WTC11 (cell line): Measurements from ENCODE around the gene RNF208. TPM values are rescaled to one million over a fixed set of nuclear protein-coding genes. Genes with fewer than 3 reads are reported as not detected.

ENCODE experiments used
- ATAC-seq: fragments of 200-7000 bp; cut with Tn5 transposase; 2 replicates; pipeline ENCODE4 v1.10.0; 2021; ENCODE audit warnings: mild to moderate bottlenecking, moderate library complexity
- CTCF ChIA-PET: fragments of 300-600 bp; sonication (Branson Sonifier 250); formaldehyde crosslinking; loops from one replicate; lab custom pipeline; 2021; ENCODE audit warnings: antibody characterized with exemption; lab: Charles Lee
- POLR2A ChIA-PET: fragments of 350-600 bp; sonication (Branson Sonifier 250); formaldehyde crosslinking; loops from one replicate; lab custom pipeline; 2021; ENCODE audit warnings: antibody characterized with exemption; lab: Charles Lee
- DNase-seq: peaks from one replicate; pipeline ENCODE4 v3.0.0; 2021; ENCODE audit warnings: low spot score
- H3K27ac Mint-ChIP-seq: 2 replicates; pipeline ENCODE4 v1.8.0; 2021; ENCODE audit warnings: mixed read lengths
- H3K27me3 Mint-ChIP-seq: 2 replicates; pipeline ENCODE4 v1.8.0; 2021; ENCODE audit warnings: low read depth, mild to moderate bottlenecking, moderate library complexity, mixed read lengths
- H3K36me3 Mint-ChIP-seq: 2 replicates; pipeline ENCODE4 v1.8.0; 2021; ENCODE audit warnings: mixed read lengths
- H3K4me1 Mint-ChIP-seq: 2 replicates; pipeline ENCODE4 v1.8.0; 2022; ENCODE audit warnings: mixed read lengths
- H3K4me3 Mint-ChIP-seq: 2 replicates; pipeline ENCODE4 v1.8.0; 2021; ENCODE audit warnings: mild to moderate bottlenecking, moderate library complexity, mixed read lengths
- H3K9me3 Mint-ChIP-seq: 2 replicates; pipeline ENCODE4 v1.8.0; 2021; ENCODE audit warnings: mixed read lengths
- ATF1 ChIP-seq: sonication (generic); formaldehyde crosslinking; IDR thresholded peaks from 2 replicates; pipeline ENCODE4 v1.8.1; 2023; ENCODE audit warnings: mild to moderate bottlenecking, moderate library complexity, missing genetic modification reagents
- ESRRA ChIP-seq: sonication (generic); formaldehyde crosslinking; IDR thresholded peaks from 2 replicates; pipeline ENCODE4 v1.8.1; 2022; ENCODE audit warnings: mild to moderate bottlenecking, missing genetic modification reagents, borderline replicate concordance
- FOXK1 ChIP-seq: sonication (generic); formaldehyde crosslinking; IDR thresholded peaks from 2 replicates; pipeline ENCODE4 v1.8.0; 2022; ENCODE audit warnings: mild to moderate bottlenecking, moderate library complexity, missing genetic modification reagents
- FOXP1 ChIP-seq: sonication (generic); formaldehyde crosslinking; IDR thresholded peaks from 2 replicates; pipeline ENCODE4 v1.8.0; 2022; ENCODE audit warnings: missing genetic modification reagents, mild to moderate bottlenecking, moderate library complexity, borderline replicate concordance
- GABPB1 ChIP-seq: sonication (generic); formaldehyde crosslinking; IDR thresholded peaks from 2 replicates; pipeline ENCODE4 v1.8.1; 2023; ENCODE audit warnings: mild to moderate bottlenecking, missing genetic modification reagents
- GRHL2 ChIP-seq: fragments of 250-450 bp; sonication (Bioruptor Pico); IDR thresholded peaks from 2 replicates; pipeline ENCODE4 v1.8.0; 2022; ENCODE audit warnings: mild to moderate bottlenecking, moderate library complexity; ENCODE audit not compliant: insufficient replicate concordance, severe bottlenecking
- JAZF1 ChIP-seq: fragments of 250-450 bp; sonication (Bioruptor Pico); IDR thresholded peaks from 2 replicates; pipeline ENCODE4 v1.9.0; 2021; ENCODE audit warnings: moderate library complexity, mild to moderate bottlenecking, inconsistent platforms
- MXD4 ChIP-seq: fragments of 250-450 bp; sonication (Bioruptor Pico); IDR thresholded peaks from 2 replicates; pipeline ENCODE4 v1.8.0; 2021; ENCODE audit warnings: mild to moderate bottlenecking, moderate library complexity, borderline replicate concordance
- MYBL2 ChIP-seq: sonication (generic); formaldehyde crosslinking; IDR thresholded peaks from 2 replicates; pipeline ENCODE4 v1.8.1; 2023; ENCODE audit warnings: mild to moderate bottlenecking, moderate library complexity, missing genetic modification reagents
- NR1H2 ChIP-seq: sonication (generic); formaldehyde crosslinking; IDR thresholded peaks from 2 replicates; pipeline ENCODE4 v1.9.0; 2021; ENCODE audit warnings: mild to moderate bottlenecking, moderate library complexity, missing genetic modification reagents
- NR2C2 ChIP-seq: sonication (generic); formaldehyde crosslinking; IDR thresholded peaks from 2 replicates; pipeline ENCODE4 v1.8.0; 2022; ENCODE audit warnings: mild to moderate bottlenecking, missing genetic modification reagents
- total RNA-seq: library from RNA; stranded (reverse); gene quantifications from 3 replicates; pipeline ENCODE4 v1.2.3, GENCODE V29; 2021
- TF ChIP-seq, protein P1 (sequence below): sonication (generic); formaldehyde crosslinking; IDR thresholded peaks from 2 replicates; pipeline ENCODE4 v1.8.1; 2023; ENCODE audit warnings: mild to moderate bottlenecking, missing genetic modification reagents, moderate library complexity
- TF ChIP-seq, protein P2 (sequence below): sonication (generic); formaldehyde crosslinking; IDR thresholded peaks from 2 replicates; pipeline ENCODE4 v1.8.1; 2022; ENCODE audit warnings: low read depth, mild to moderate bottlenecking, moderate library complexity, missing genetic modification reagents, borderline replicate concordance
- TF ChIP-seq, protein P3 (sequence below): sonication (generic); formaldehyde crosslinking; IDR thresholded peaks from 2 replicates; pipeline ENCODE4 v1.8.1; 2022; ENCODE audit warnings: mild to moderate bottlenecking, missing genetic modification reagents, moderate library complexity, borderline replicate concordance
- TF ChIP-seq, protein P4 (sequence below): sonication (generic); formaldehyde crosslinking; IDR thresholded peaks from 2 replicates; pipeline ENCODE4 v1.8.1; 2022; ENCODE audit warnings: low read depth, missing genetic modification reagents, borderline replicate concordance
- TF ChIP-seq, protein P5 (sequence below): sonication (generic); formaldehyde crosslinking; IDR thresholded peaks from 2 replicates; pipeline ENCODE4 v1.8.0; 2022; ENCODE audit warnings: mild to moderate bottlenecking, missing genetic modification reagents
- TF ChIP-seq, protein P6 (sequence below): sonication (generic); formaldehyde crosslinking; IDR thresholded peaks from 2 replicates; pipeline ENCODE4 v1.8.1; 2022; ENCODE audit warnings: mild to moderate bottlenecking, moderate library complexity, missing genetic modification reagents
- TF ChIP-seq, protein P7 (sequence below): sonication (generic); formaldehyde crosslinking; IDR thresholded peaks from 2 replicates; pipeline ENCODE4 v1.8.1; 2023; ENCODE audit warnings: mild to moderate bottlenecking, missing genetic modification reagents
- TF ChIP-seq, protein P8 (sequence below): sonication (generic); formaldehyde crosslinking; IDR thresholded peaks from 2 replicates; pipeline ENCODE4 v1.8.1; 2022; ENCODE audit warnings: missing genetic modification reagents, borderline replicate concordance
- TF ChIP-seq, protein P9 (sequence below): sonication (generic); formaldehyde crosslinking; IDR thresholded peaks from 2 replicates; pipeline ENCODE4 v1.8.0; 2023; ENCODE audit warnings: missing genetic modification reagents
- TF ChIP-seq, protein P10 (sequence below): sonication (generic); formaldehyde crosslinking; IDR thresholded peaks from 2 replicates; pipeline ENCODE4 v1.8.0; 2022; ENCODE audit warnings: mild to moderate bottlenecking, missing genetic modification reagents

RNF208 gene
- total RNA-seq, 1 experiment from 2014 or later: 14.8 TPM

DNA sequence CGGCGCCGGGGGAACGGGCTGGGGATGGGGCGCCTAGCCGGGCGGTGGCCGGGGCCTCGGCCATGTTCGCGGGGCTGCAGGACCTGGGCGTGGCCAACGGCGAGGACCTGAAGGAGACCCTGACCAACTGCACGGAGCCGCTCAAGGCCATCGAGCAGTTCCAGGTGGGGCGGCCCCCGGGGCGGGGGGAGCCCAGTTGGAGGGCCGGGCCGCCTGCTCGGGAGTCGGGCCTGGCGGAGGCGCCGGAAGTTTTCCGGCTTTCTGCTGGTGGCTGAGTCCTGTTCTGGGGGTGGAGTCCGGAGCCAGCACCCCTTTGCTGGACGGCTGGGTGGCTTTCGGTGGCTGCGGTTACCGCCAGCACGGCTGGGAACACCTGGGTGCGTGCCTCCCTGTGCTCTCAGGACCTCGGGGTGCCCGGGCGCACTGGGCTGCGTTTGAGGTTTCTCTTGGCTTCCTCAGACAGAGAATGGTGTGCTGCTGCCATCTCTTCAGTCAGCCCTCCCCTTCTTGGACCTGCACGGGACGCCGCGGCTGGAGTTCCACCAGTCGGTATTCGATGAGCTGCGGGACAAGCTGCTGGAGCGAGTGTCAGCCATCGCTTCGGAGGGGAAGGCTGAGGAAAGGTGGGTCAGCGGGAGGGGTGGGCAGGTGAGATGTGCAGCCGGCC lies 33.5 kb upstream of the RNF208 start (continued):
- TF ChIP-seq ESRRA (CRISPR knock-in tag) (no peak), GABPB1 (CRISPR knock-in tag) (no peak), JAZF1 (CRISPR knock-in tag) (no peak)
- TF ChIP-seq, protein P1, sequence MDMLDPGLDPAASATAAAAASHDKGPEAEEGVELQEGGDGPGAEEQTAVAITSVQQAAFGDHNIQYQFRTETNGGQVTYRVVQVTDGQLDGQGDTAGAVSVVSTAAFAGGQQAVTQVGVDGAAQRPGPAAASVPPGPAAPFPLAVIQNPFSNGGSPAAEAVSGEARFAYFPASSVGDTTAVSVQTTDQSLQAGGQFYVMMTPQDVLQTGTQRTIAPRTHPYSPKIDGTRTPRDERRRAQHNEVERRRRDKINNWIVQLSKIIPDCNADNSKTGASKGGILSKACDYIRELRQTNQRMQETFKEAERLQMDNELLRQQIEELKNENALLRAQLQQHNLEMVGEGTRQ (CRISPR knock-in tag): peak; percentile 18; the same call in 1 of the 2 replicates

DNA sequence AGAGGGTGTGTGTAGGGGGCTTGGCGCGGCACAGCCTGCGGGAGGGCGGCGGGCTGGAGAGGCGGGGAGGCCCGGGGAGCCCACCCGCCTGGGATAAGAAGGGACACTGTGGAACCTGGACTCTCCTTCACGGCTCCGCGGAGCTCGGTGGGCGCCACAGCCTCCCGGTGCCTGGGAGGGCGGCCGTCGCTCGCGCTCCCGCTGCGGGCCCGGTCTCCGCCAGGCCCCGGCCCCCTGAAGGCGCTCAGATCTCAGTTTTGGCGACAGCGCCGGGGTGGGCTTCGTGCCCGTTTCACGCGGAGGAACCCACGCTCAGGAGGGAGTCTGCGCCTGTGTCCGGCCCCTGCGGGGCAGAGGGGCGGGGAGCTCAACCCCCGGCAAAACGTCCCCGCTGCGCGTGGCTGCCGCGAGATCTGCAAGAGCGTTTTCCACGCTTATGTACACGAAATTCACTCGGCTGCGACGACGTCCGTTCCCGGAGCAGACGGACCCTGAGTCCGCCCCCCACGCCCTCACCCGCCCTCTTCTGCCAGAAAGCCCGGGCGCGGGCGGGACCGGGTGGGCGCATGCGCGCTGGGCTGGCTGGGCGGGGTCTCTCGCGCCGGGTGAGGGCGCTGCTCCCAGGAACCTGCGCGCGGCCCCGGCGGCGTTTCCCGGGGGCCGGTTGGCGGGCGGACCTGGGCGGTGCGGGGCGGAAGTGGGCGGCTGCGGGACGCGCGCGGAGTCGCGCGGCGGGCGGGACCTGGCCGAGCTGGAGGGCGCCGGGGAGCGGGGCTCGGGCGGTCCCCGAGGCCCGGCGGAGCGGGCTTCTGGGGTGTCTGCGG lies 32.8 kb upstream of the RNF208 start, which contains the start of gene NELFB:
Gene NELFB, plus strand, starts transcription at position 704 of the 824 bp plus-strand sequence.
- POLR2A ChIA-PET: interaction anchor here (0.9 to 4.2 kb wide), 5 partner anchors 10 to 54 kb away, joined by 3 to 30 read pairs (median 8); partner anchors contain the start of genes TPRN and TUBB4B
- H3K36me3 Mint-ChIP-seq: peaks cover 16% of the 10 kb centered on the region
- H3K9me3 Mint-ChIP-seq: no peaks in the 10 kb centered on the region
- peak within 1 kb of the TSS; percentile 94 for H3K4me3 Mint-ChIP-seq
- H3K4me1 Mint-ChIP-seq: peaks cover 8% of the 10 kb centered on the region
- H3K27me3 Mint-ChIP-seq: peaks cover 7% of the 10 kb centered on the region; the same call in 1 of the 2 replicates
- ATAC-seq: peak; percentile 82
- peak within 1 kb of the TSS; percentile 86 for H3K27ac Mint-ChIP-seq
- peak; percentile 93 for DNase-seq
- CTCF ChIA-PET: interaction anchor here (0.6 to 4.6 kb wide), 20 partner anchors 8 to 219 kb away, joined by 3 to 59 read pairs (median 5); partner anchors contain the start of genes MAN1B1, NRARP, RNF224 and TOR4A
- TF ChIP-seq, protein P2, sequence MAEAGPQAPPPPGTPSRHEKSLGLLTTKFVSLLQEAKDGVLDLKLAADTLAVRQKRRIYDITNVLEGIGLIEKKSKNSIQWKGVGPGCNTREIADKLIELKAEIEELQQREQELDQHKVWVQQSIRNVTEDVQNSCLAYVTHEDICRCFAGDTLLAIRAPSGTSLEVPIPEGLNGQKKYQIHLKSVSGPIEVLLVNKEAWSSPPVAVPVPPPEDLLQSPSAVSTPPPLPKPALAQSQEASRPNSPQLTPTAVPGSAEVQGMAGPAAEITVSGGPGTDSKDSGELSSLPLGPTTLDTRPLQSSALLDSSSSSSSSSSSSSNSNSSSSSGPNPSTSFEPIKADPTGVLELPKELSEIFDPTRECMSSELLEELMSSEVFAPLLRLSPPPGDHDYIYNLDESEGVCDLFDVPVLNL (CRISPR knock-in tag): no peak
- TF ChIP-seq ATF1 (no peak), NR1H2 (CRISPR knock-in tag) (no peak), MXD4 (CRISPR knock-in tag) (no peak), GRHL2 (CRISPR knock-in tag) (no peak), JAZF1 (CRISPR knock-in tag) (no peak), FOXP1 (no peak), FOXK1 (CRISPR knock-in tag) (0 out of 2 replicates have a peak, but pooled peaks have one; percentile 51), MYBL2 (CRISPR knock-in tag) (no peak), NR2C2 (CRISPR knock-in tag) (no peak)
- TF ChIP-seq, protein P3, sequence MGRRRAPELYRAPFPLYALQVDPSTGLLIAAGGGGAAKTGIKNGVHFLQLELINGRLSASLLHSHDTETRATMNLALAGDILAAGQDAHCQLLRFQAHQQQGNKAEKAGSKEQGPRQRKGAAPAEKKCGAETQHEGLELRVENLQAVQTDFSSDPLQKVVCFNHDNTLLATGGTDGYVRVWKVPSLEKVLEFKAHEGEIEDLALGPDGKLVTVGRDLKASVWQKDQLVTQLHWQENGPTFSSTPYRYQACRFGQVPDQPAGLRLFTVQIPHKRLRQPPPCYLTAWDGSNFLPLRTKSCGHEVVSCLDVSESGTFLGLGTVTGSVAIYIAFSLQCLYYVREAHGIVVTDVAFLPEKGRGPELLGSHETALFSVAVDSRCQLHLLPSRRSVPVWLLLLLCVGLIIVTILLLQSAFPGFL (CRISPR knock-in tag): no peak
- TF ChIP-seq, protein P4, sequence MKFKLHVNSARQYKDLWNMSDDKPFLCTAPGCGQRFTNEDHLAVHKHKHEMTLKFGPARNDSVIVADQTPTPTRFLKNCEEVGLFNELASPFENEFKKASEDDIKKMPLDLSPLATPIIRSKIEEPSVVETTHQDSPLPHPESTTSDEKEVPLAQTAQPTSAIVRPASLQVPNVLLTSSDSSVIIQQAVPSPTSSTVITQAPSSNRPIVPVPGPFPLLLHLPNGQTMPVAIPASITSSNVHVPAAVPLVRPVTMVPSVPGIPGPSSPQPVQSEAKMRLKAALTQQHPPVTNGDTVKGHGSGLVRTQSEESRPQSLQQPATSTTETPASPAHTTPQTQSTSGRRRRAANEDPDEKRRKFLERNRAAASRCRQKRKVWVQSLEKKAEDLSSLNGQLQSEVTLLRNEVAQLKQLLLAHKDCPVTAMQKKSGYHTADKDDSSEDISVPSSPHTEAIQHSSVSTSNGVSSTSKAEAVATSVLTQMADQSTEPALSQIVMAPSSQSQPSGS: no peak
- TF ChIP-seq, protein P5, sequence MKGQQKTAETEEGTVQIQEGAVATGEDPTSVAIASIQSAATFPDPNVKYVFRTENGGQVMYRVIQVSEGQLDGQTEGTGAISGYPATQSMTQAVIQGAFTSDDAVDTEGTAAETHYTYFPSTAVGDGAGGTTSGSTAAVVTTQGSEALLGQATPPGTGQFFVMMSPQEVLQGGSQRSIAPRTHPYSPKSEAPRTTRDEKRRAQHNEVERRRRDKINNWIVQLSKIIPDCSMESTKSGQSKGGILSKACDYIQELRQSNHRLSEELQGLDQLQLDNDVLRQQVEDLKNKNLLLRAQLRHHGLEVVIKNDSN (CRISPR knock-in tag): no peak
- TF ChIP-seq, protein P6, sequence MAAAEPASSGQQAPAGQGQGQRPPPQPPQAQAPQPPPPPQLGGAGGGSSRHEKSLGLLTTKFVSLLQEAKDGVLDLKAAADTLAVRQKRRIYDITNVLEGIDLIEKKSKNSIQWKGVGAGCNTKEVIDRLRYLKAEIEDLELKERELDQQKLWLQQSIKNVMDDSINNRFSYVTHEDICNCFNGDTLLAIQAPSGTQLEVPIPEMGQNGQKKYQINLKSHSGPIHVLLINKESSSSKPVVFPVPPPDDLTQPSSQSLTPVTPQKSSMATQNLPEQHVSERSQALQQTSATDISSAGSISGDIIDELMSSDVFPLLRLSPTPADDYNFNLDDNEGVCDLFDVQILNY (CRISPR knock-in tag): 0 out of 2 replicates have a peak, but pooled peaks have one; percentile 45
- TF ChIP-seq, protein P7, sequence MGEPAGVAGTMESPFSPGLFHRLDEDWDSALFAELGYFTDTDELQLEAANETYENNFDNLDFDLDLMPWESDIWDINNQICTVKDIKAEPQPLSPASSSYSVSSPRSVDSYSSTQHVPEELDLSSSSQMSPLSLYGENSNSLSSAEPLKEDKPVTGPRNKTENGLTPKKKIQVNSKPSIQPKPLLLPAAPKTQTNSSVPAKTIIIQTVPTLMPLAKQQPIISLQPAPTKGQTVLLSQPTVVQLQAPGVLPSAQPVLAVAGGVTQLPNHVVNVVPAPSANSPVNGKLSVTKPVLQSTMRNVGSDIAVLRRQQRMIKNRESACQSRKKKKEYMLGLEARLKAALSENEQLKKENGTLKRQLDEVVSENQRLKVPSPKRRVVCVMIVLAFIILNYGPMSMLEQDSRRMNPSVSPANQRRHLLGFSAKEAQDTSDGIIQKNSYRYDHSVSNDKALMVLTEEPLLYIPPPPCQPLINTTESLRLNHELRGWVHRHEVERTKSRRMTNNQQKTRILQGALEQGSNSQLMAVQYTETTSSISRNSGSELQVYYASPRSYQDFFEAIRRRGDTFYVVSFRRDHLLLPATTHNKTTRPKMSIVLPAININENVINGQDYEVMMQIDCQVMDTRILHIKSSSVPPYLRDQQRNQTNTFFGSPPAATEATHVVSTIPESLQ (CRISPR knock-in tag): no peak
- TF ChIP-seq, protein P8, sequence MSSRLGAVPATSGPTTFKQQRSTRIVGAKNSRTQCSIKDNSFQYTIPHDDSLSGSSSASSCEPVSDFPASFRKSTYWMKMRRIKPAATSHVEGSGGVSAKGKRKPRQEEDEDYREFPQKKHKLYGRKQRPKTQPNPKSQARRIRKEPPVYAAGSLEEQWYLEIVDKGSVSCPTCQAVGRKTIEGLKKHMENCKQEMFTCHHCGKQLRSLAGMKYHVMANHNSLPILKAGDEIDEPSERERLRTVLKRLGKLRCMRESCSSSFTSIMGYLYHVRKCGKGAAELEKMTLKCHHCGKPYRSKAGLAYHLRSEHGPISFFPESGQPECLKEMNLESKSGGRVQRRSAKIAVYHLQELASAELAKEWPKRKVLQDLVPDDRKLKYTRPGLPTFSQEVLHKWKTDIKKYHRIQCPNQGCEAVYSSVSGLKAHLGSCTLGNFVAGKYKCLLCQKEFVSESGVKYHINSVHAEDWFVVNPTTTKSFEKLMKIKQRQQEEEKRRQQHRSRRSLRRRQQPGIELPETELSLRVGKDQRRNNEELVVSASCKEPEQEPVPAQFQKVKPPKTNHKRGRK (CRISPR knock-in tag): no peak
- TF ChIP-seq, protein P9, sequence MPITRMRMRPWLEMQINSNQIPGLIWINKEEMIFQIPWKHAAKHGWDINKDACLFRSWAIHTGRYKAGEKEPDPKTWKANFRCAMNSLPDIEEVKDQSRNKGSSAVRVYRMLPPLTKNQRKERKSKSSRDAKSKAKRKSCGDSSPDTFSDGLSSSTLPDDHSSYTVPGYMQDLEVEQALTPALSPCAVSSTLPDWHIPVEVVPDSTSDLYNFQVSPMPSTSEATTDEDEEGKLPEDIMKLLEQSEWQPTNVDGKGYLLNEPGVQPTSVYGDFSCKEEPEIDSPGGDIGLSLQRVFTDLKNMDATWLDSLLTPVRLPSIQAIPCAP (CRISPR knock-in tag): no peak
- TF ChIP-seq, protein P10, sequence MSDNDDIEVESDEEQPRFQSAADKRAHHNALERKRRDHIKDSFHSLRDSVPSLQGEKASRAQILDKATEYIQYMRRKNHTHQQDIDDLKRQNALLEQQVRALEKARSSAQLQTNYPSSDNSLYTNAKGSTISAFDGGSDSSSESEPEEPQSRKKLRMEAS (CRISPR knock-in tag): no peak
